Measurements from ENCODE around the gene POLR1E. TPM values are rescaled to one million over a fixed set of nuclear protein-coding genes. Genes with fewer than 3 reads are reported as not detected.

Gene POLR1E
- total and polyA plus RNA-seq, 2 of the 8 experiments (the other 6 are each of a cell fraction or from before 2014, with no cell fraction given): 16.0 to 40.0 TPM

- no peak overlapping the region for H4K91ac ChIP-seq (replicated peaks; ENCODE audit: insufficient read length, low read length)
- H2BK20ac ChIP-seq (ENCODE audit: low read length): no peak overlapping the region
- H3K79me2 ChIP-seq (ENCODE audit: control insufficient read depth in 1 of 2, insufficient read depth in 2 of 2, low read length in 2 of 2): no peaks in the 10 kb centered on the region
- POLR2A ChIA-PET (ENCODE audit: partially characterized antibody): interaction anchor here (1.3 kb wide), 1 partner anchor 15 kb away, joined by 3 read pairs; no protein-coding TSS in a partner anchor
- no peaks in the 10 kb centered on the region; a peak in 1 of 7 replicates for H3K4me1 ChIP-seq (replicated peaks in 1 of 4; ENCODE audit: control insufficient read depth in 3 of 4, insufficient read depth in 4 of 4, low read length in 3 of 4)
- H3K23me2 ChIP-seq (ENCODE audit: low read depth, low read length): no peaks in the 10 kb centered on the region
- no peaks in the 10 kb centered on the region for H3K9me3 ChIP-seq (ENCODE audit: insufficient read depth in 2 of 2, low read depth in 1 of 2, low read length in 1 of 2)
- no peak overlapping the region for H3K4me2 ChIP-seq (ENCODE audit: insufficient read depth in 1 of 2, low read depth in 2 of 2, low read length in 2 of 2)
- no peak overlapping the region for H2AK5ac ChIP-seq (ENCODE audit: low read depth, low read length)
- H2BK12ac ChIP-seq (ENCODE audit: low read depth, low read length): no peak overlapping the region
- no peak for DNase-seq (ENCODE audit: low read depth in 1 of 2, low spot score in 2 of 2)
- no peak overlapping the region for H2BK120ac ChIP-seq (replicated peaks; ENCODE audit: low read depth, low read length)
- H4K5ac ChIP-seq (ENCODE audit: insufficient read length, low read depth, low read length): no peak overlapping the region
- no peak overlapping the region for H3K9ac ChIP-seq (replicated peaks in 1 of 4; ENCODE audit: extremely low read depth in 1 of 4, low read depth in 3 of 4, low read length in 3 of 4)
- no peak overlapping the region for H3K18ac ChIP-seq (ENCODE audit: extremely low read depth, low read length)
- no peak overlapping the region for H2BK5ac ChIP-seq (ENCODE audit: low read depth, low read length)
- no peak for FAIRE-seq
- CTCF ChIA-PET (ENCODE audit: partially characterized antibody): no interaction called here
- H3K27ac ChIP-seq (ENCODE audit: low read depth, low read length): no peak overlapping the region
- no peak overlapping the region for H3K14ac ChIP-seq (ENCODE audit: insufficient read length)
- peaks cover 0 to 3% of the 10 kb centered on the region in 2 experiments for H4K20me1 ChIP-seq (replicated peaks in 1 of 2; ENCODE audit: control insufficient read depth in 1 of 2, insufficient read depth in 2 of 2, low read length in 2 of 2)
- H3K27me3 ChIP-seq (replicated peaks in 1 of 4; ENCODE audit: control insufficient read depth in 3 of 4, extremely low read depth in 1 of 4, insufficient read depth in 3 of 4, low read length in 3 of 4): no peaks in the 10 kb centered on the region
- H3K79me1 ChIP-seq (ENCODE audit: low read depth, low read length): no peaks in the 10 kb centered on the region
- WGBS, 2 experiments (ENCODE audit: extremely low coverage in 1 of 2, insufficient coverage in 1 of 2, insufficient read length in 1 of 2, insufficient replicate concordance in 2 of 2, low coverage in 1 of 2, low lambda C conversion rate in 2 of 2, missing lambda C conversion rate in 1 of 2): 80% methylated on average over 1 of the region's 1 CpG; no CpG with 5 or more reads in 1 of the 2 experiments
- no peak overlapping the region for H3K23ac ChIP-seq (ENCODE audit: insufficient read length)
- no peaks in the 10 kb centered on the region for H3K36me3 ChIP-seq (ENCODE audit: control insufficient read depth in 2 of 4, insufficient read depth in 4 of 4, low read length in 3 of 4)
- H2AFZ ChIP-seq (ENCODE audit: low read length): no peak overlapping the region
- H3K4ac ChIP-seq (replicated peaks; ENCODE audit: insufficient read length, low read depth, low read length): no peak overlapping the region
- no peak overlapping the region for H3K56ac ChIP-seq (replicated peaks; ENCODE audit: insufficient read length, low read depth, low read length)
- H3K4me3 ChIP-seq (ENCODE audit: extremely low read depth in 1 of 4, insufficient read depth in 2 of 4, low read depth in 3 of 4, low read length in 4 of 4): no peak overlapping the region
- TF ChIP-seq PHF8 (conservative IDR thresholded peaks at IDR 0.05; ENCODE audit: low read depth, low read length): no peak
- no peak for TF ChIP-seq MAFK (IDR thresholded peaks at IDR 0.05; ENCODE audit: low read depth, low read length)
- no peak for TF ChIP-seq CEBPB (IDR thresholded peaks at IDR 0.05; ENCODE audit: low read depth, low read length)
- no peak for TF ChIP-seq SP1 (IDR thresholded peaks at IDR 0.05; ENCODE audit: low read depth, low read length)
- no peak for TF ChIP-seq SUZ12 (IDR thresholded peaks at IDR 0.05; ENCODE audit: low read length)
- no peak for TF ChIP-seq POLR2A (IDR thresholded peaks at IDR 0.05; ENCODE audit: control extremely low read depth in 1 of 2, low read depth in 2 of 2, low read length in 2 of 2)
- TF ChIP-seq RBBP5 (IDR thresholded peaks at IDR 0.05; ENCODE audit: borderline replicate concordance, low read depth, low read length): no peak
- no peak for TF ChIP-seq FOSL1 (IDR thresholded peaks at IDR 0.05; ENCODE audit: insufficient read depth, low read depth, low read length)
- no peak for TF ChIP-seq TAF1 (IDR thresholded peaks at IDR 0.05; ENCODE audit: low read depth, low read length)
- no peak for TF ChIP-seq CBX5 (IDR thresholded peaks at IDR 0.05; ENCODE audit: low read depth, low read length)
- H4K8ac ChIP-seq (ENCODE audit: extremely low read depth, insufficient read depth, low read length): no peak overlapping the region
- H2BK15ac ChIP-seq (ENCODE audit: low read length): no peak overlapping the region
Measured at GRCh38 chr9:37550781-37551180, 65.0 kb downstream of the POLR1E start.

Data from H1 (cell line).